MCF 10A (cell line): ENCODE results near the gene CCNQ. TPM values are rescaled to one million over a fixed set of nuclear protein-coding genes. Genes with fewer than 3 reads are reported as not detected.

Source experiments
- BruUV-seq: library from RNA; stranded (reverse); fragments of 400-500 nt; replicated peaks from 2 replicates; lab custom pipeline; 2021; lab: Mats Ljungman, UMichigan
- CTCF ChIA-PET: fragments of 300-600 bp; sonication (Branson Sonifier 250); formaldehyde crosslinking; extraction: SDS; loops from one replicate; lab custom pipeline; 2021; ENCODE audit warnings: antibody characterized with exemption, inconsistent platforms; lab: Yijun Ruan, JAX
- POLR2A ChIA-PET: fragments of 300-600, 350-650 bp; sonication (Branson Sonifier 250); formaldehyde crosslinking; extraction: SDS; loops from one replicate; lab custom pipeline; 2020; ENCODE audit warnings: antibody characterized with exemption, inconsistent platforms; lab: Yijun Ruan, JAX
- DNase-seq: peaks from one replicate; pipeline ENCODE4 v3.0.0-alpha.2; 2018; ENCODE audit not compliant: unreplicated experiment
- H3K27ac Mint-ChIP-seq: one replicate; pipeline ENCODE4 v1.8.0; 2022; ENCODE audit warnings: mild to moderate bottlenecking, low read depth, mixed read lengths; ENCODE audit not compliant: unreplicated experiment
- H3K27me3 Mint-ChIP-seq: one replicate; pipeline ENCODE4 v1.8.0; 2022; ENCODE audit warnings: mixed read lengths; ENCODE audit not compliant: insufficient read depth, unreplicated experiment
- H3K36me3 Mint-ChIP-seq: one replicate; pipeline ENCODE4 v1.8.0; 2022; ENCODE audit warnings: mild to moderate bottlenecking, moderate library complexity, mixed read lengths; ENCODE audit not compliant: insufficient read depth, unreplicated experiment
- H3K4me1 Mint-ChIP-seq: one replicate; pipeline ENCODE4 v1.8.0; 2022; ENCODE audit warnings: mixed read lengths; ENCODE audit not compliant: insufficient read depth, unreplicated experiment
- H3K4me3 Mint-ChIP-seq: one replicate; pipeline ENCODE4 v1.8.0; 2022; ENCODE audit warnings: mild to moderate bottlenecking, moderate library complexity, mixed read lengths; ENCODE audit not compliant: unreplicated experiment
- H3K9me3 Mint-ChIP-seq: one replicate; pipeline ENCODE4 v1.8.0; 2022; ENCODE audit warnings: mixed read lengths; ENCODE audit not compliant: unreplicated experiment
- CTCF ChIP-seq: fragments of 200-600 bp; IDR thresholded peaks from one replicate; pipeline ENCODE4 v1.8.0; 2022; ENCODE audit warnings: antibody characterized with exemption, mild to moderate bottlenecking; ENCODE audit not compliant: unreplicated experiment
- intact Hi-C: fragments of 100-400 bp; cut with micrococcal nuclease; formaldehyde crosslinking; loops from 2 replicates; pipeline ENCODE4 v1.14.1; 2022
- total RNA-seq: library from RNA; stranded (reverse); gene quantifications from 2 replicates; pipeline ENCODE4 v1.2.3, GENCODE V29; 2022

Gene CCNQ
- total RNA-seq, 1 experiment from 2014 or later = 21.7 TPM

GRCh38 chrX:153624196-153625091, 25.5 kb upstream of the CCNQ start:
- DNase-seq = no peak
- ChIA-PET CTCF (no interaction called here), POLR2A (no interaction called here)
- TF ChIP-seq CTCF = no peak
- Mint-ChIP-seq H3K9me3 (no peaks in the 10 kb centered on the region), H3K36me3 (peaks cover 6% of the 10 kb centered on the region), H3K4me1 (no peaks in the 10 kb centered on the region), H3K4me3 (no peak overlapping the region), H3K27ac (no peak overlapping the region), H3K27me3 (peaks cover 18% of the 10 kb centered on the region)
- intact Hi-C loops = no loop called here
- no TSS peak for BruUV-seq

- no peak for TF ChIP-seq CTCF
- H3K36me3 Mint-ChIP-seq = peaks cover 6% of the 10 kb centered on the region
- ChIA-PET POLR2A (no interaction called here), CTCF (interaction anchor here (1.5 kb wide), 1 partner anchor 44 kb away, joined by 5 read pairs; no protein-coding TSS in a partner anchor)
- no peaks in the 10 kb centered on the region for H3K4me1 Mint-ChIP-seq
- no peak overlapping the region for H3K27ac Mint-ChIP-seq
- peaks cover 19% of the 10 kb centered on the region for H3K27me3 Mint-ChIP-seq
- BruUV-seq = no TSS peak
- intact Hi-C loops = no loop called here
- H3K9me3 Mint-ChIP-seq = no peaks in the 10 kb centered on the region
- no peak overlapping the region for H3K4me3 Mint-ChIP-seq
- DNase-seq = no peak
These were observed 24.5 kb upstream of the CCNQ start for GRCh38 chrX:153623310-153624029.

GRCh38 chrX:153622661-153623309, 23.8 kb upstream of the CCNQ start:
- CTCF ChIA-PET = interaction anchor here (0.8 to 1.5 kb wide), 3 partner anchors 16 to 44 kb away, joined by 3 to 5 read pairs (median 4); no protein-coding TSS in a partner anchor

More at GRCh38 chrX:153622661-153623309, 23.8 kb upstream of the CCNQ start:
- BruUV-seq = no TSS peak
- POLR2A ChIA-PET = no interaction called here
- H3K27ac Mint-ChIP-seq = no peak overlapping the region
- H3K4me3 Mint-ChIP-seq = no peak overlapping the region
- H3K9me3 Mint-ChIP-seq = no peaks in the 10 kb centered on the region
- no peaks in the 10 kb centered on the region for H3K4me1 Mint-ChIP-seq
- no peak for DNase-seq
- intact Hi-C loops = no loop called here
- TF ChIP-seq CTCF = no peak
- H3K36me3 Mint-ChIP-seq = peaks cover 6% of the 10 kb centered on the region
- peaks cover 26% of the 10 kb centered on the region for H3K27me3 Mint-ChIP-seq
